Measurements from ENCODE around the gene BORCS5.

Gene BORCS5

DNA sequence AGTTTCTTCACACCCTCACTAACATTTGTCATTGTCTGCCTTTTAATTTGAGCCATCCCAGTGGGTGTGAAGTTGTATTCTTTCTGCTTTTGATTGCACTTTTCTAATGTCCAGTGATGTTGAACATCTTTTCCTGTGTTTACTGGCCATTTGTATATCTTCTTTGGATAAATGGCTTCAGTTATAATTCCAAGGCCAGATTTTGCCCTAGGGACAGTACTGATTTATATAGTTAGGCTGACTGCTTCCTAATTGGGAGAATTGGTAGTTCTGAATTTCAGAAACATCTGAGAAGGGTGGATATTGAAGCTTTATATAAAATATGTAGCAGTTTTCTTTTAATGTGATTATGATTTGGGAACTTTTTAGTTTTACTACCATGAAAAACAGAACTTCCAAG, 97.4 kb downstream of the BORCS5 start:
- no peaks in the 10 kb centered on the region for H3K36me3 ChIP-seq (ENCODE audit: control insufficient read depth, insufficient read depth, low read length)
- peak overlapping the region; percentile 3 for H3K9ac ChIP-seq (ENCODE audit: low read depth, low read length)
- no peaks in the 10 kb centered on the region for H3K9me3 ChIP-seq (ENCODE audit: control insufficient read depth, insufficient read depth, low read length)
- H3K27me3 ChIP-seq (ENCODE audit: control insufficient read depth, insufficient read depth, low read length): no peaks in the 10 kb centered on the region
- peaks cover 2% of the 10 kb centered on the region for H3K4me1 ChIP-seq (ENCODE audit: control insufficient read depth, insufficient read depth, low read length)
- no peak overlapping the region for H3K4me3 ChIP-seq (ENCODE audit: low read depth, low read length)

DNA sequence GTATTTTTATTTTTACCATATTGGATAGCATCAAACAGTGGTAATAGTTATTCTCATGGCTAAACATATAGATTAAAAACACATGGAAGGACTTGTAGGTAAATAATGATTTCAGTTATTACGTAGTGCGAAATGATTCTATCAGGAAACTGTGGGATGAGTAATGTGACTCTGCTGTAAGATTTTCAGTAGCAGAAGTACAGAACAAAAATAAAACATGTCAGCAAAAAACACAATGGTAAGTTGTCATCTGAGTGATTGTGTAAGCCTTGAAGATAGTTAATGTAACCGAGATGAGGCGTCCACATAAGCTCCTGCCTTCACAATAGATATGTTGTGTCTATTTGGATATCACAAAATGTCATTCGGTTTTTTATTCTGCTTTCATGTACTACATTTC, 99.8 kb downstream of the BORCS5 start:
- H3K27me3 ChIP-seq (ENCODE audit: control insufficient read depth, insufficient read depth, low read length): no peaks in the 10 kb centered on the region
- no peak overlapping the region for H3K4me3 ChIP-seq (ENCODE audit: low read depth, low read length)
- no peak overlapping the region for H3K9ac ChIP-seq (ENCODE audit: low read depth, low read length)
- no peaks in the 10 kb centered on the region for H3K36me3 ChIP-seq (ENCODE audit: control insufficient read depth, insufficient read depth, low read length)
- H3K4me1 ChIP-seq (ENCODE audit: control insufficient read depth, insufficient read depth, low read length): no peaks in the 10 kb centered on the region
- no peaks in the 10 kb centered on the region for H3K9me3 ChIP-seq (ENCODE audit: control insufficient read depth, insufficient read depth, low read length)

DNA sequence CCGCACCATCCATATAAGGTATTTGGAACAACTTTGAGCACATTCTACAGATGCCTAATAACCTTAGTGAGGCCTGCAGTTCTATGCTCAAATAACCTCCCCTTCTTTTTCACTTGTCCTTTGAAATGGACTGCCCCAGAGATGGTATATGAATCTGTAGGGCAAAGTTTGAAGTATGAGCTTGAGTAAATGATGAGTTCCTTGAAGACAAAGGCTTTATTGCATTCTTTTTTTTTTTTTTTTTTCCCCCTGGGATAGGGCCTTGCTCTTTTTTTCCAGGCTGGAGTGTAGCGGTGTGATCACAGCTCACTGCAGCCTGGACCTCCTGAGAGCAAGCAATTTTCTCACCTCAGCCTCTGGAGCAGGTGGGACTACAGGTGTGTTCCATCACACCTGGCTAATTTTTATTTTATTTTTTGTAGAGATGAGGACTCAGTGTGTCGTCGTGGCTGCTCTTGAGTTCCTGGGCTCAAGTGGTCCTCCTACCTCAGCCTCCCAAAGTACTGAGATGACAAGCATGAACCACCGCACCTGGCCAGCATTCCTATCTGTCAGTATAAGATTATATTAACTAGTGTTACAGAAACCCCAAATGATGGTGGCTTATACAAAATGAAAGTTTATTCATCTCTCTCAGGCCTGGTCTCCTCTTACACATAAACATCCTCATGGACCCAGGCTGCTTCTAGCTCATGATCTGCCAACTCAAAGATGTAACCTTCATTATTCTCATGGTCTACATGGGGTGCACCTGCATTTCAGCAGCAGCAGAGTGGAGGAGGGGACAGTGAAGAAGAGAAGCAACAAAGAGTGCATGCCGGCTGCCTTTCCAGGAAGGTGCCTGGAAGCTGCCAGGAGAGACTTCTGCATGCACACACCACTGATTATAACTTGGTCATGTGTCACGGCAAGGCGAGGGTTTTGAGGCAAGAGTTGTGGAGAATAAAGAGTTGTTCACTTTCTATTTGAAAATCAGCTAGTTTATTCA, 104.4 kb downstream of the BORCS5 start:
- no peaks in the 10 kb centered on the region for H3K9me3 ChIP-seq (ENCODE audit: control insufficient read depth, insufficient read depth, low read length)
- no peaks in the 10 kb centered on the region for H3K4me1 ChIP-seq (ENCODE audit: control insufficient read depth, insufficient read depth, low read length)
- no peak overlapping the region for H3K4me3 ChIP-seq (ENCODE audit: low read depth, low read length)
- no peaks in the 10 kb centered on the region for H3K27me3 ChIP-seq (ENCODE audit: control insufficient read depth, insufficient read depth, low read length)
- H3K9ac ChIP-seq (ENCODE audit: low read depth, low read length): no peak overlapping the region
- H3K36me3 ChIP-seq (ENCODE audit: control insufficient read depth, insufficient read depth, low read length): no peaks in the 10 kb centered on the region

DNA sequence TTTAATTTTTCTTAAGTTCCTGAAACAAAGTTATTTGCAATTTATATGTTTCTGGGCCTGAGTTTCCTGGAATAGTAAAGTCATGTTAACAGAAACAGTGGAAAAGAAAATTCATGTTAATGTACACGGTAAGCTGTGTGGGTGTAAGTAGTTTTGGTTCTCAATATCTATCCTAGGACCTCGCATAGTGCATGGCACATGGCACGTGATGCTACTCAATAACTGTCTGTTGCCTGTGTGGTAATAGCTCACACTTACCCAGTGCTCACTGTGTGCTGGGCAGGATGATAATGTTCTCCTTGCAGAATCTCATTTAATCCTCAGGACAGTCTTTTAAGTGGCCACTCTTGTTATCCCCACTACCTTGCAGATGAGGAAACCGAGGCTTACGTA, 105.0 kb downstream of the BORCS5 start:
- Histone ChIP-seq H3K4me1 (ENCODE audit: control insufficient read depth, insufficient read depth, low read length) (no peaks in the 10 kb centered on the region), H3K4me3 (ENCODE audit: low read depth, low read length) (no peak overlapping the region), H3K9ac (ENCODE audit: low read depth, low read length) (no peak overlapping the region), H3K9me3 (ENCODE audit: control insufficient read depth, insufficient read depth, low read length) (no peaks in the 10 kb centered on the region), H3K36me3 (ENCODE audit: control insufficient read depth, insufficient read depth, low read length) (no peaks in the 10 kb centered on the region), H3K27me3 (ENCODE audit: control insufficient read depth, insufficient read depth, low read length) (no peaks in the 10 kb centered on the region)

DNA sequence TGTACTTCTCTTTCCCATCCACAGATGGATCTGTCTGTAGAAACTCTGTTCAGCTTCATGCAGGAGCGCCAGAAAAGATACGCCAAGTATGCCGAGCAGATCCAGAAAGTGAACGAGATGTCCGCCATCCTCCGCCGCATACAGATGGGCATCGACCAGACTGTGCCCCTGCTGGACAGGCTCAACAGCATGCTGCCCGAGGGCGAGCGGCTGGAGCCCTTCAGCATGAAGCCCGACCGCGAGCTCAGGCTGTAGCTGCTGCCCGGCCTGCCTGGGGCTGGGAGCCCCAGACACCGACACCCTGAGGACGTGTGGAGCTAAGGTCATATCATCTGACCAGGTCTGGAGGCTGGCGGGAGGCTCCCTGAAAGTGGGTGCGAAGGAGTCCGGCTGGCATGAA, 108.6 kb downstream of the BORCS5 start:
- Histone ChIP-seq H3K27me3 (ENCODE audit: control insufficient read depth, insufficient read depth, low read length) (no peaks in the 10 kb centered on the region), H3K36me3 (ENCODE audit: control insufficient read depth, insufficient read depth, low read length) (no peaks in the 10 kb centered on the region), H3K4me1 (ENCODE audit: control insufficient read depth, insufficient read depth, low read length) (no peaks in the 10 kb centered on the region), H3K9me3 (ENCODE audit: control insufficient read depth, insufficient read depth, low read length) (no peaks in the 10 kb centered on the region), H3K4me3 (ENCODE audit: low read depth, low read length) (no peak overlapping the region), H3K9ac (ENCODE audit: low read depth, low read length) (no peak overlapping the region)

DNA sequence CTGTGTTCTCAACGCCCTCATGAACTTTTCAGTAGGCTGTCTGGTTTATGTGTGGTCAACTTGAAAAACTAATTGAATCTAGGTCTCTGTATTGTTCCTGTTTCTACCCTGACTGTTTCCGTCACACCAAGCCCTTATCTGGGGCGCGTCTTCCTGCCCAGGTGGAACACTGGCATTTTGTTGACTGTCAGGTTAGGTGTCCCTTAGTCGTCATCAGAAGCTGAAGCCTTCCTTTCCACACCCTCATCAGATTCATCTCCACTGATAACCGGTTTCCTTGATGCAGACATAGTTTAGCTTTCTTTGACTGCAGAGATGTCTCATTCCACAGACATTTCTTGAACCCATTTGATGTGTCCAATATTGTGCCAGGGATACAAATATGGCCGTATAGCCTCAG, 109.3 kb downstream of the BORCS5 start:
- no peaks in the 10 kb centered on the region for H3K9me3 ChIP-seq (ENCODE audit: control insufficient read depth, insufficient read depth, low read length)
- H3K36me3 ChIP-seq (ENCODE audit: control insufficient read depth, insufficient read depth, low read length): no peaks in the 10 kb centered on the region
- H3K4me3 ChIP-seq (ENCODE audit: low read depth, low read length): no peak overlapping the region
- H3K9ac ChIP-seq (ENCODE audit: low read depth, low read length): no peak overlapping the region
- no peaks in the 10 kb centered on the region for H3K27me3 ChIP-seq (ENCODE audit: control insufficient read depth, insufficient read depth, low read length)
- no peaks in the 10 kb centered on the region for H3K4me1 ChIP-seq (ENCODE audit: control insufficient read depth, insufficient read depth, low read length)

DNA sequence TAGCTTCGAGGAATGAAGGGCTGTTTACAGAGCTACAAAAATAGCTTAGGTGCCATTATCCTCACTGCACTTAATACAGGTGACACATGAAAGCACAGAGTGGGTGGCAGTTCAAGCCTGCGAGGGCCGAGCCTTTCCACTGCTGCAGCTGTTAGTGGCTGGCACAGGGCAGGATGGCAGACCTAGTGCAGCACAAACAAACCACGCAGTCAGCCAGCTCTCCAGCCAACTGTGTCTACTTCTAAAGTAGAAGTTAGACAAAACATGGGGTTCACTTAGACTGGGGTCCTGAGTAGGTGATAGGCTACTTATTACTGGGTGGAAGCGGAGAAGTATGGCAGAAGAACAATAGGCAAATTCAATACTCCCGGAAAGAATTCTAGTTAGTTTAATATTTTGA, 110.4 kb downstream of the BORCS5 start:
- no peaks in the 10 kb centered on the region for H3K27me3 ChIP-seq (ENCODE audit: control insufficient read depth, insufficient read depth, low read length)
- no peaks in the 10 kb centered on the region for H3K4me1 ChIP-seq (ENCODE audit: control insufficient read depth, insufficient read depth, low read length)
- H3K9me3 ChIP-seq (ENCODE audit: control insufficient read depth, insufficient read depth, low read length): no peaks in the 10 kb centered on the region
- no peaks in the 10 kb centered on the region for H3K36me3 ChIP-seq (ENCODE audit: control insufficient read depth, insufficient read depth, low read length)
- no peak overlapping the region for H3K4me3 ChIP-seq (ENCODE audit: low read depth, low read length)
- H3K9ac ChIP-seq (ENCODE audit: low read depth, low read length): no peak overlapping the region

DNA sequence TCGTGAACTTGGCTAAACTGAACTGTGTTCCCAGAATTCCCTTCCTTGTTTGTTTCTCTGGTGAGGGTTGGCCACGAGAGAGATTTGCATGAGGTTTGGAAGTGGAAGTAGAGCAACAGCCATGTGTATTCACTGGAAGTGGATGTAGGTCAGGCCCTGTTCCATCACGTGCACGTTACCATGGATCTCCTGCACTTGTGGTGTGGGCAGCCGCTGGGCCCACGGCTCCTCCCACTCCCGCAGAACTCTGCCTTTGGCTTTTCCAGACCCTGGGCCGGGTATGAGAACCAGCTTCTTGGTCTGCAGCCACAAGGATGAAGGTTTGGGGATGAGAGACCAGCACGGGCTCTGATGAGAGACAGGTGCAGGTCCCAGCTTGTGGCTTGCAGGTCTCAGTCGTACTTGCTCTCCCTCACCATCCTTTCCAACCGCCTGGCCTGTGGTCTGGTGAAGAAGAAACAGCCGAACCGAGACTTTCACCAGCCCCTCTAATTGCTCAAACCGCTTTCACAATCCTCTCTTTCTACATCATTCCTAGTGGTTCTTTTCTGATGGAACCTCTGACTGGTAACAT, 110.9 kb downstream of the BORCS5 start:
- Histone ChIP-seq H3K27me3 (ENCODE audit: control insufficient read depth, insufficient read depth, low read length) (no peaks in the 10 kb centered on the region), H3K4me1 (ENCODE audit: control insufficient read depth, insufficient read depth, low read length) (no peaks in the 10 kb centered on the region), H3K36me3 (ENCODE audit: control insufficient read depth, insufficient read depth, low read length) (no peaks in the 10 kb centered on the region), H3K9me3 (ENCODE audit: control insufficient read depth, insufficient read depth, low read length) (no peaks in the 10 kb centered on the region), H3K9ac (ENCODE audit: low read depth, low read length) (no peak overlapping the region), H3K4me3 (ENCODE audit: low read depth, low read length) (no peak overlapping the region)

DNA sequence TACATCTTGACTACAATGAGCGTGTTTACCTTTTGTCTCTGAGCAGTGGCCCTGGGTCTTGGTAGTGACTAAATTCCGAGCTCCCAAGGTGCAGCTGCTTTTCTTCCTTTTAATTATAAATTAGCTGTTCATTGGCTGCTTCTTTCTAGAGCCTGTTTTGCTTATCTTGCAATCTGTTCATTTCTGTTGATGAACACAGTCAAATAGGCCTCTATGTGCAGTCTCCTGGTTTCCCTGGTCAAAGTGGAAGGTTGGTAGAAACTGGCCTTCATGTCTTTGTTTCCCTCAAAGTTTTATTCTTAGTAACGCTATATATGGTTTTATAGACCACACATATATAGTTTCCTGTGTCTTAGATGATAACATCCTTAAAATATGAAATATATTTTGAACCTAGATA, 111.7 kb downstream of the BORCS5 start:
- H3K9ac ChIP-seq (ENCODE audit: low read depth, low read length): no peak overlapping the region
- no peak overlapping the region for H3K4me3 ChIP-seq (ENCODE audit: low read depth, low read length)
- H3K36me3 ChIP-seq (ENCODE audit: control insufficient read depth, insufficient read depth, low read length): no peaks in the 10 kb centered on the region
- no peaks in the 10 kb centered on the region for H3K9me3 ChIP-seq (ENCODE audit: control insufficient read depth, insufficient read depth, low read length)
- H3K4me1 ChIP-seq (ENCODE audit: control insufficient read depth, insufficient read depth, low read length): no peaks in the 10 kb centered on the region
- no peaks in the 10 kb centered on the region for H3K27me3 ChIP-seq (ENCODE audit: control insufficient read depth, insufficient read depth, low read length)

DNA sequence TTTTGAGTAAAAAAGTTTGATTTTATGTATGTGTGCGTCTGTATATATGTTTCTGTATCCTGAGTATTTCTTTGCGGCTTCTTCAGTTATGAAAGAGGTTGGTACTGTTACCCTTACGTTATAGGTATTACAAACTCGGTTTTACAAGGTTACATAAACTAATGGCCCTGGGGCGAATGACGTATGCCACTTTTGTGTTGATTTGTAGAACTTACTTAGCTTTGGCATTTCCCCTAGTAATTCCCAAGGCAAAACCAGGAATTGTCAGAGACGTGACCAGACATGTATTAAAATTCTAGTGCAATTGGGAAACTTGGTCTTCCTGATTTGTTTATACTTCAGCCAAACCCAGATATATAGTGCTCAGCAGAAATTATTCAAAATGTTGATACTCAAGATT, 112.5 kb downstream of the BORCS5 start:
- H3K4me1 ChIP-seq (ENCODE audit: control insufficient read depth, insufficient read depth, low read length): no peaks in the 10 kb centered on the region
- no peaks in the 10 kb centered on the region for H3K36me3 ChIP-seq (ENCODE audit: control insufficient read depth, insufficient read depth, low read length)
- no peaks in the 10 kb centered on the region for H3K9me3 ChIP-seq (ENCODE audit: control insufficient read depth, insufficient read depth, low read length)
- no peak overlapping the region for H3K9ac ChIP-seq (ENCODE audit: low read depth, low read length)
- no peaks in the 10 kb centered on the region for H3K27me3 ChIP-seq (ENCODE audit: control insufficient read depth, insufficient read depth, low read length)
- H3K4me3 ChIP-seq (ENCODE audit: low read depth, low read length): no peak overlapping the region

DNA sequence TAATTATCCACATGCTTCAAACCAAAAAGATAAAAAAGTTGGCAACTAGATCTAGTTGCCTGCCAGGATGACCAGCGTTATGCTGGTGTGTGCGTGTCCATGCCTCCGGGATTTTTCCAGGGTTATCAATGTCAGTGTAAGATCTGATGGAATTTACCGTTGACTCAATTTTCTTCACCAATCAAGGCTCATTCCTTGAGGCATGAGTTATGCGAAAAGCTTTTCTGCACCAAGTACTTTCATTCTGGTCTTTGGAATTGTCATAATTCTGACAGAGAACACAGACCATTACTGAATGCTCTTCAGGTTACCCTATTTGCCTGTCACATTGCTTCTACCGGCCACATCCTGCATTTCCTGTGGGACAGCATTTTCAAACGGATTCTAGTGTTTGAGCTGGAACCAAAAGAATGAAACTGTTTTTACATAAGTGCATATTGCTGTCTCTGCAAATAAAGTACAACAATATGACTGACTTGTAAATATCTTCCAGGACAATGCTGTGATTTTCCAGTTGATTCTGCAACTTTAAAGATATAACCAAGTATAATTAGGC, 114.0 kb downstream of the BORCS5 start:
- H3K36me3 ChIP-seq (ENCODE audit: control insufficient read depth, insufficient read depth, low read length): peaks cover 3% of the 10 kb centered on the region
- H3K9me3 ChIP-seq (ENCODE audit: control insufficient read depth, insufficient read depth, low read length): no peaks in the 10 kb centered on the region
- H3K4me1 ChIP-seq (ENCODE audit: control insufficient read depth, insufficient read depth, low read length): no peaks in the 10 kb centered on the region
- no peaks in the 10 kb centered on the region for H3K27me3 ChIP-seq (ENCODE audit: control insufficient read depth, insufficient read depth, low read length)
- H3K9ac ChIP-seq (ENCODE audit: low read depth, low read length): no peak overlapping the region
- H3K4me3 ChIP-seq (ENCODE audit: low read depth, low read length): no peak overlapping the region

Measured in iPS-15b (cell line).